H7 (cell line): ENCODE measurements around the gene TPPP2. TPM values are rescaled to one million over a fixed set of nuclear protein-coding genes. Genes with fewer than 3 reads are reported as not detected.
"Not testable (repeated sequence)": the region's sequence is repeated elsewhere in the genome, so short reads cannot be mapped to it uniquely, and the experiment has no call there.

ENCODE experiments used
- DNase-seq: peaks from one replicate; pipeline ENCODE4 v3.0.0; 2012
- H3K27me3 ChIP-seq: 2 replicates; pipeline ENCODE4 v1.6.0; 2011; ENCODE audit warnings: mild to moderate bottlenecking, low read length; ENCODE audit not compliant: control insufficient read depth, insufficient read depth
- H3K36me3 ChIP-seq: replicated peaks from 2 replicates; pipeline ENCODE4 v1.5.1; 2011; ENCODE audit warnings: low read length; ENCODE audit not compliant: control insufficient read depth, insufficient read depth
- H3K4me3 ChIP-seq: 2 replicates; pipeline ENCODE4 v1.5.1; 2011; ENCODE audit warnings: low read depth, mild to moderate bottlenecking, control low read depth, low read length, moderate library complexity; ENCODE audit not compliant: insufficient read depth
- total RNA-seq: library from RNA; depleted of rRNA; stranded (reverse); fragments of >200 nt; shearing (Covaris generic); gene quantifications from 2 replicates; pipeline ENCODE4 v1.2.3, GENCODE V29; 2014; rRNA removed

Gene TPPP2
- 0.15 TPM in 1 of 2 replicates, not detected in the other for total RNA-seq

DNA sequence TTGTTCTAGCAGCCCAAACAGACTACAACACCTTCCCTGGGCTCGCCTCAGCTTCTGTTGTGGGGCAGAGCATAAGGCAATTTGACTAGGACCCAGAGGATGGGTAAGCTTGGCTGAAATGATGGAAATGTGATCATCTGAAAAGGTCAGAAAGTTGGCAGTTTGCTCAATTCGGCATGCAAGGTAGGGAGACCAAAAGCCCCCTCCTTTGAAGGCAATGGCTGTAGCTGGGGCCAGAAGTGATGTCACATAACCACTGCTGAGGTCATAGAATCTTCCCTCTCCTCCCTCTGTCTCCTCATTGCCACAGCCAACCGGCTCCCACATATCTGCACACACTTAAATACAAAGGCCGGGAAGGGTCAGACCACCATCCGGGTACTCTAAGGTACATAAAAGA, at the start of gene TPPP2:
TPPP2 (plus strand) TSS at position 301 of the 400 bp plus-strand sequence. CDS start 365 bp downstream, outside the sequence.
- peaks cover 2% of the 10 kb centered on the region; the same call in 1 of the 2 replicates for H3K27me3 ChIP-seq
- H3K36me3 ChIP-seq = no peaks in the 10 kb centered on the region
- DNase-seq = no peak
- H3K4me3 ChIP-seq = no peak within 1 kb of the TSS

DNA sequence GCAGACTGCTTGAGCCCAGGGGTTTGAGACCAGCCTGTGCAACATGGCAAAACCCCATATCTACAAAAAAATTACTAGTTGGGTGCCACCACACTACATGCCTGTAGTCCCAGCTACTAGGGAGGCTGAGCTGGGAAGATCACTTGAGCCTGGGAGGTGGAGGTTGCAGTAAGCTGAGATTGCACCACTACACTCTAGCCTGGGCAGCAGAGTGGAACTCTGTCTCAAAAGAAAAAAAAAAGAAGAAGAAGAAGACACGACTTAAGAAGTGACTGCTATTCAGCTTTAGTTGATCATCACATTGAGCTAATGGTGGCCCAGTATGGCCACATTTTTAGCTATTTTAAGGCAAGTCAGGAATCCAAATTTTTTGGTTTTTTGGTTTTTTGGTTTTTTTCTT, 49.1 kb upstream of the TPPP2 start:
- no peak for DNase-seq
- Histone ChIP-seq H3K4me3 (no peak overlapping the region), H3K27me3 (no peaks in the 10 kb centered on the region; the same call in 1 of the 2 replicates), H3K36me3 (no peaks in the 10 kb centered on the region)

- DNase-seq = no peak
- Histone ChIP-seq H3K4me3 (no peak overlapping the region), H3K36me3 (no peaks in the 10 kb centered on the region), H3K27me3 (no peaks in the 10 kb centered on the region; the same call in 1 of the 2 replicates)
Observed at GRCh38 chr14:20982646-20983369, 47.2 kb upstream of the TPPP2 start.

- not testable (repeated sequence) for H3K27me3 ChIP-seq, DNase-seq, H3K4me3 ChIP-seq, H3K36me3 ChIP-seq
Observed at GRCh38 chr14:20985650-20986049, 44.4 kb upstream of the TPPP2 start.

DNA sequence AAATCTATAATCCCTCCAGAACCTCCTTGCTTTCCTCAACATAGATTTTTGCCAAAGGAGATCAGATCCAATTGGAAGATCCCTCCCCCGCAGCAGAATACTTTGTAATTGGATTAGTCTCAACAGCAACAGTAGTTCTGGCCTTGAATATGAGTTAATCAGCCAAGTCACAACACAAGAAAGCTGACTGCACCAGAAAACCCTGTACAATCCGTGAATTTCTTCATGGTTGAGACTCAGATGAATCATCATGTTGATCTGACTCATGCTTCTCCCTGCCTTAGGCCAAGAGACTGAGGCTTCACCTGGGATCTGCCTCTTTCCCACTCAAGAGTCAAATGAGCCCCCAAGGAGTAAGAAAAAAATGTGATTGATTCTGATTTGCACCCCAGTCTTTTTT, 43.2 kb upstream of the TPPP2 start:
- Histone ChIP-seq H3K36me3 (no peaks in the 10 kb centered on the region), H3K27me3 (no peaks in the 10 kb centered on the region; the same call in 1 of the 2 replicates), H3K4me3 (no peak overlapping the region)
- no peak for DNase-seq

DNA sequence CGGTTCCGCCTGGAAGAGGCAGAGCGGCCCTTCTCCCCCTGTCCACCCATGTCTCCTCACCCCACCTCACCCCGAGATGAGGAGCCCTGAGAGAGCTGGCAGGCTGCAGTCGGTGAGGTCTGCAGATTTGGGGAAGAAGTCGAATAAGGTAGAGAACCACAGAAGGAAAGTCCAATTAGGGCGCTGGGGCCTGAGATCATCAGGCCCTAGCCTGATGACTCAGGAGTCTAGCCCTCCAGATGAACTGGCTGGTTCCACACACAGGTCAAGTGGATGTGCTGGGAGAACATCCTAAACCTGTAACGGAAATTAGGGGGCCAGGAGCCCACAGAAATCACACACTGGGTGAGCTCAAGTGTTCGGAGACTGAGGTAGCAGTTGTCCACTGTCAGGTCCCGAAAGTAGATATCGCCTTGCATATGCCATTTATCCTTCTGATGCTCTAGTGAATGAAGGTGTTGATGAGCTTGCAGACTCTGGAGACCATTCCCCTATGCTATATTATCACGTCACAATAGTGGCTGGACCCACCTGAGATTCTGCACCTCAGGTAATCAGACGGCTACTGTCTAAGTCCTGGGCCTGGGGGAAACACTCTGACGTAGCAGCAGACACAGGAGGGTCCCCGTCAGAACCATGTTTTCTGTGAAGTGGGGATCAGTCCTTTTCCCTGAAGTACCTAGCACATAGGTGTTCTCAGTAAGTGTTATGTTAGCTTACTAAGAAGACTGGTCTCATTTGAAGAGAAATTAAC, 41.1 kb upstream of the TPPP2 start:
- DNase-seq = no peak
- Histone ChIP-seq H3K36me3 (peaks cover 8% of the 10 kb centered on the region), H3K4me3 (peak overlapping the region; percentile 19), H3K27me3 (no peaks in the 10 kb centered on the region)

- Histone ChIP-seq H3K27me3 (no peaks in the 10 kb centered on the region), H3K36me3 (peaks cover 8% of the 10 kb centered on the region), H3K4me3 (peak overlapping the region; percentile 92)
- DNase-seq = no peak
Observed at GRCh38 chr14:20989471-20989786, 40.6 kb upstream of the TPPP2 start.

GRCh38 chr14:20989787-20990600, 40.0 kb upstream of the TPPP2 start, which contains the start of gene METTL17:
METTL17 (plus strand) TSS chr14:20989980; CDS start chr14:20990003, 23 bp downstream.
- no peaks in the 10 kb centered on the region for H3K27me3 ChIP-seq
- peak within 1 kb of the TSS; percentile 92 for H3K4me3 ChIP-seq
- peak; percentile 91 for DNase-seq
- peaks cover 13% of the 10 kb centered on the region for H3K36me3 ChIP-seq

- H3K4me3 ChIP-seq = no peak overlapping the region
- DNase-seq = no peak
- H3K27me3 ChIP-seq = no peaks in the 10 kb centered on the region
- H3K36me3 ChIP-seq = peaks cover 28% of the 10 kb centered on the region
Observed at GRCh38 chr14:20996521-20996920, 33.5 kb upstream of the TPPP2 start.

- Histone ChIP-seq H3K4me3 (no peak overlapping the region), H3K36me3 (peaks cover 26% of the 10 kb centered on the region), H3K27me3 (no peaks in the 10 kb centered on the region)
- no peak for DNase-seq
Observed at GRCh38 chr14:20997115-20997514, 32.9 kb upstream of the TPPP2 start.

GRCh38 chr14:20997564-20997963, 32.5 kb upstream of the TPPP2 start:
- no peak overlapping the region for H3K4me3 ChIP-seq
- no peaks in the 10 kb centered on the region for H3K27me3 ChIP-seq
- H3K36me3 ChIP-seq = peaks cover 23% of the 10 kb centered on the region
- no peak for DNase-seq

DNA sequence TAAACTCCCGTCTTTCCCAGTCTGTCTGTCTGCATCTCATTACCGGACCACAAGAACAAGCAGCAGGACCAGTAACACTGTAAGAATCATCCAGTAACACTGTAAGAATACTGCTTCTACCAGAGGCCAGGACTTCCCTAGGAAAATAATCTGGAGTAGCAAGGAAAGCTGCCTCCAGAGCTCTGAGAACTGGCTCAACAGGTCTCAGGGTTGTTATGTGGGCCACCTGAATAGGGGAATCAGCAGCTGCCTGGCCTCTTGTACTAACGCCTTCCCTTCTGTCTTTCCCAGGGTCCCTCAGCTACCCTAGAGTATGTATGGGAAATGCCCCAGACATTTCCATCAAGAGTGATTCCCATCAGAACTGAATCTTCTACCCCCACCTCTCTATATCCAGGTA, 31.9 kb upstream of the TPPP2 start:
- no peaks in the 10 kb centered on the region for H3K27me3 ChIP-seq
- peaks cover 21% of the 10 kb centered on the region for H3K36me3 ChIP-seq
- H3K4me3 ChIP-seq = no peak overlapping the region
- no peak for DNase-seq

- H3K4me3 ChIP-seq = no peak within 1 kb of the TSS
- H3K36me3 ChIP-seq = peaks cover 20% of the 10 kb centered on the region
- no peaks in the 10 kb centered on the region for H3K27me3 ChIP-seq
- peak; percentile 61 for DNase-seq
Observed at GRCh38 chr14:20998674-20999366, 31.2 kb upstream of the TPPP2 start, which contains the start of gene SLC39A2. SLC39A2 (plus strand) TSS chr14:20999293; CDS start chr14:20999447, 154 bp downstream.

- Histone ChIP-seq H3K4me3 (no peak overlapping the region), H3K27me3 (no peaks in the 10 kb centered on the region), H3K36me3 (peaks cover 19% of the 10 kb centered on the region)
- no peak for DNase-seq
Observed at GRCh38 chr14:20999591-20999990, 30.4 kb upstream of the TPPP2 start.
